Ovary (tissue), 9 donors: ENCODE data around the gene CDKL5. TPM values are rescaled to one million over a fixed set of nuclear protein-coding genes. Genes with fewer than 3 reads are reported as not detected.

Experiments used
- DNase-seq, 5 donors: peaks; one replicate each; pipeline ENCODE4 v3.0.0-alpha.2; 2019 to 2020
- H3K27ac ChIP-seq, 2 donors: fragments of 200-600 bp; one replicate each; pipeline versions ENCODE4 v1.5.1 to v1.8.0; 2019 to 2022
- H3K27me3 ChIP-seq: fragments of 200-600 bp; one replicate; pipeline ENCODE4 v1.8.0; 2022
- H3K36me3 ChIP-seq: fragments of 200-600 bp; sonication (generic); one replicate; pipeline ENCODE4 v1.5.1; 2019
- H3K4me1 ChIP-seq: one replicate; pipeline ENCODE4 v1.8.1; 2013; ENCODE audit warnings: mild to moderate bottlenecking, moderate library complexity; ENCODE audit not compliant: insufficient read depth
- H3K4me3 ChIP-seq: fragments of 200-600 bp; sonication (generic); one replicate; pipeline ENCODE4 v1.5.1; 2017
- H3K9me3 ChIP-seq, 2 donors: fragments of 200-600 bp in 1 of 2; sonication (generic) in 1 of 2; one replicate each; pipeline versions ENCODE4 v1.5.1 to v1.8.1; 2013 to 2019; ENCODE audit warnings: mild to moderate bottlenecking in 1 of 2, moderate library complexity in 1 of 2
- EP300 ChIP-seq: sonication (generic); formaldehyde crosslinking; IDR thresholded peaks from one replicate; pipeline ENCODE4 v1.6.1; 2017; ENCODE audit warnings: antibody characterized with exemption
- POLR2A ChIP-seq: fragments of 450-650 bp; IDR thresholded peaks from one replicate; pipeline ENCODE4 v1.6.1; 2017; ENCODE audit warnings: antibody characterized with exemption, mild to moderate bottlenecking, moderate library complexity
- WGBS, 3 donors: extraction: QIAGEN DNeasy Blood & Tissue Kit in 1 of 3; methylation state at CpG; one replicate each; pipeline versions ENCODE4 v1.1.5 to v1.1.7; 2013 to 2017; 5-methylcytosine and 5-hydroxymethylcytosine counted together
- intact Hi-C, 4 donors: fragments of 100-400 bp; cut with DNase I; formaldehyde crosslinking; loops; one replicate each; pipeline versions ENCODE4 v1.11.0 to v1.15.1; 2022 to 2023
- polyA plus RNA-seq, 2 donors: library from polyadenylated mRNA; stranded (reverse); fragments of 200-250 nt in 1 of 2; fragments of 350-450 nt in 1 of 2; fragmentation: Illumina TruSeq in 1 of 2; extraction: RNeasy Lipid Tissue Mini Kit (QIAGEN cat#74804) in 1 of 2; gene quantifications; one replicate each; pipeline ENCODE4 v1.2.3, GENCODE V29; 2013 to 2014
- total RNA-seq, 7 donors: library from RNA; depleted of rRNA in 2 of 7; stranded (reverse); fragments of >200 nt in 2 of 7; fragmentation: NEBNext Ultra II Directional in 3 of 7; extraction: Animal tissue kit (Norgen Biotek cat#: 25700) in 3 of 7; gene quantifications; one replicate each; pipeline versions ENCODE4 v1.1.0 to v1.2.4, GENCODE V29; 2016 to 2023
- TF ChIP-seq, protein P1 (sequence below), 3 donors: fragments of 450-650 bp in 2 of 3; fragments of 200-600 bp in 1 of 3; IDR thresholded peaks; one replicate each; pipeline versions ENCODE4 v1.5.1 to v1.8.0; 2016 to 2022; ENCODE audit warnings: antibody characterized with exemption in 3 of 3, mild to moderate bottlenecking in 1 of 3
- donor health status: DM: no; HTN: no; CAD: no; lungs with moderate emphysema.
- donor health status: DM: no; HTN: no; CAD: no.
- donor health status: Bipolar disorder and iron deficiency.
- donor health status: DM: yes; HTN: yes; CAD: no.
- donor health status: DM: no; HTN: no; CAD: no.
- donor health status: DM: yes; HTN: yes; CAD: no.

Gene CDKL5
- total and polyA plus RNA-seq, 9 donors = 2.6 to 18.5 (median 12.2) TPM

GRCh38 chrX:18471296-18471695 lies 45.9 kb downstream of the CDKL5 start:
- no peak for DNase-seq
- H3K27me3 ChIP-seq = no peaks in the 10 kb centered on the region
- no peaks in the 10 kb centered on the region for H3K9me3 ChIP-seq
- TF ChIP-seq, protein P1, sequence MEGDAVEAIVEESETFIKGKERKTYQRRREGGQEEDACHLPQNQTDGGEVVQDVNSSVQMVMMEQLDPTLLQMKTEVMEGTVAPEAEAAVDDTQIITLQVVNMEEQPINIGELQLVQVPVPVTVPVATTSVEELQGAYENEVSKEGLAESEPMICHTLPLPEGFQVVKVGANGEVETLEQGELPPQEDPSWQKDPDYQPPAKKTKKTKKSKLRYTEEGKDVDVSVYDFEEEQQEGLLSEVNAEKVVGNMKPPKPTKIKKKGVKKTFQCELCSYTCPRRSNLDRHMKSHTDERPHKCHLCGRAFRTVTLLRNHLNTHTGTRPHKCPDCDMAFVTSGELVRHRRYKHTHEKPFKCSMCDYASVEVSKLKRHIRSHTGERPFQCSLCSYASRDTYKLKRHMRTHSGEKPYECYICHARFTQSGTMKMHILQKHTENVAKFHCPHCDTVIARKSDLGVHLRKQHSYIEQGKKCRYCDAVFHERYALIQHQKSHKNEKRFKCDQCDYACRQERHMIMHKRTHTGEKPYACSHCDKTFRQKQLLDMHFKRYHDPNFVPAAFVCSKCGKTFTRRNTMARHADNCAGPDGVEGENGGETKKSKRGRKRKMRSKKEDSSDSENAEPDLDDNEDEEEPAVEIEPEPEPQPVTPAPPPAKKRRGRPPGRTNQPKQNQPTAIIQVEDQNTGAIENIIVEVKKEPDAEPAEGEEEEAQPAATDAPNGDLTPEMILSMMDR (IDR thresholded peaks at IDR 0.05) = no peak
- TF ChIP-seq EP300 (no peak), POLR2A (no peak)
- 73 to 79% (median 73%) methylated on average over 2 of the region's 2 CpGs for WGBS, 3 donors
- H3K27ac ChIP-seq = no peak overlapping the region
- no peaks in the 10 kb centered on the region for H3K4me1 ChIP-seq
- H3K36me3 ChIP-seq = no peaks in the 10 kb centered on the region
- no peak overlapping the region for H3K4me3 ChIP-seq
- intact Hi-C loops = no loop called here

- DNase-seq = no peak
- no peak overlapping the region for H3K27ac ChIP-seq
- H3K4me3 ChIP-seq = no peak overlapping the region
- no peaks in the 10 kb centered on the region for H3K36me3 ChIP-seq
- no peaks in the 10 kb centered on the region for H3K9me3 ChIP-seq
- 32 to 40% (median 35%) methylated on average over 5 of the region's 5 CpGs for WGBS, 3 donors
- no peaks in the 10 kb centered on the region for H3K27me3 ChIP-seq
- peaks cover 2% of the 10 kb centered on the region for H3K4me1 ChIP-seq
- no peak for TF ChIP-seq POLR2A
- no peak for TF ChIP-seq EP300
- TF ChIP-seq, protein P1 (IDR thresholded peaks at IDR 0.05) = no peak
- intact Hi-C loops = no loop called here
These were observed 65.6 kb downstream of the CDKL5 start for GRCh38 chrX:18490806-18491555.

GRCh38 chrX:18491587-18492340 lies 66.4 kb downstream of the CDKL5 start:
- no peak overlapping the region for H3K27ac ChIP-seq
- no peaks in the 10 kb centered on the region for H3K9me3 ChIP-seq
- peaks cover 2% of the 10 kb centered on the region for H3K4me1 ChIP-seq
- WGBS, 3 donors = 71 to 79% (median 75%) methylated on average over 4 of the region's 4 CpGs
- H3K4me3 ChIP-seq = no peak overlapping the region
- DNase-seq = no peak
- intact Hi-C loops = no loop called here
- H3K27me3 ChIP-seq = no peaks in the 10 kb centered on the region
- TF ChIP-seq POLR2A (no peak), EP300 (no peak)
- TF ChIP-seq, protein P1 (IDR thresholded peaks at IDR 0.05) = no peak
- no peaks in the 10 kb centered on the region for H3K36me3 ChIP-seq

DNA sequence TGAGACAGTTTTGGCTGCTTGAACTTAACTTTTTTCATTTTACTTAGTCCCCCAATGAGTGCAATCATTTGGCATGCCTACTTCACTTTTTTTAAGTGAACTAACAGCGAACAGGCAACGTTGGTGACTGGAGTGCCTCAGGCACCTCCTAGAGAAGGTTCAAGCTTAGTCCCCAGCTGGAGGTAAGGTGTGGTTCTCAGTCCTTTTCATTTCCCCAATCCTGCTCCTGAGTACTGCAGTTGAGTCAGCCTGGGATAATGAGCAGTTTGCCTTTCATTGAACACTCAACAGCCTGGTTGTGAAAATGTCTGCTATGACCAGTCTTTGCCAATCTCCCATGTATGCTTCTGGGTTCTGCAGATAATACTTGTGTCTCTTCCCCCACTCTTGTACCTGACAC lies 109.5 kb downstream of the CDKL5 start:
- intact Hi-C loops = no loop called here
- Histone ChIP-seq H3K27ac (no peak overlapping the region), H3K4me1 (no peaks in the 10 kb centered on the region), H3K27me3 (peaks cover 2% of the 10 kb centered on the region), H3K4me3 (no peak overlapping the region), H3K36me3 (no peaks in the 10 kb centered on the region), H3K9me3 (no peaks in the 10 kb centered on the region)
- DNase-seq = no peak
- WGBS, 3 donors = 77 to 85% (median 79%) methylated on average over 2 of the region's 2 CpGs
- no peak for TF ChIP-seq EP300
- no peak for TF ChIP-seq POLR2A
- TF ChIP-seq, protein P1 (IDR thresholded peaks at IDR 0.05) = no peak
